GM12878 (cell line): ENCODE measurements around the gene SNCAIP. TPM values are rescaled to one million over a fixed set of nuclear protein-coding genes. Genes with fewer than 3 reads are reported as not detected.

Source experiments
- ATAC-seq: fragments of 200-7000 bp; cut with Tn5 transposase; 3 replicates; pipeline ENCODE4 v1.9.1; 2020; ENCODE audit warnings: mild to moderate bottlenecking, moderate library complexity
- BruUV-seq: library from RNA; stranded (reverse); fragments of 400-500 nt; replicated peaks from 2 replicates; lab custom pipeline; 2021; lab: Mats Ljungman, UMichigan
- CTCF ChIA-PET: fragments of 300-600 bp; sonication (Branson Sonifier 250); formaldehyde crosslinking; extraction: SDS; loops from one replicate; lab custom pipeline; 2021; ENCODE audit warnings: inconsistent platforms; lab: Yijun Ruan, JAX
- POLR2A ChIA-PET: fragments of 350-600 bp; formaldehyde crosslinking; extraction: SDS; loops from one replicate; lab custom pipeline; 2021; ENCODE audit warnings: inconsistent platforms; lab: Charles Lee
- RAD21 ChIA-PET: fragments of 300-600 bp; sonication (Branson Sonifier 250); formaldehyde crosslinking; loops from one replicate; lab custom pipeline; 2023; ENCODE audit warnings: antibody characterized with exemption; ENCODE audit not compliant: unreplicated experiment; lab: Charles Lee
- SMC1A ChIA-PET: fragments of 300-600 bp; sonication (Branson Sonifier 250); formaldehyde crosslinking; loops from one replicate; lab custom pipeline; 2023; ENCODE audit not compliant: unreplicated experiment, uncharacterized antibody; lab: Charles Lee
- DNase-seq: peaks from one replicate; pipeline ENCODE4 v3.0.0-alpha.2; 2011; ENCODE audit warnings: low read depth, low spot score
- FAIRE-seq: peaks from 3 replicates; lab custom pipeline; 2011; peaks lifted over from hg19 to GRCh38; lab: Jason Lieb, UNC
- H2AFZ ChIP-seq: 2 replicates; pipeline ENCODE4 v1.6.0; 2011; ENCODE audit warnings: low read depth, low read length, control low read depth; ENCODE audit not compliant: control insufficient read depth
- H3K27ac ChIP-seq: 2 replicates; pipeline ENCODE4 v1.5.1; 2011; ENCODE audit warnings: control low read depth; ENCODE audit not compliant: control insufficient read depth, insufficient read depth
- H3K27me3 ChIP-seq, 2 experiments: replicated peaks in 1 of 2; 2 replicates each; pipeline versions ENCODE4 v1.6.0 to v1.6.1; 2011; ENCODE audit warnings: low read length in 1 of 2; ENCODE audit not compliant: control insufficient read depth in 2 of 2, insufficient read depth in 2 of 2
- H3K36me3 ChIP-seq, 2 experiments: 2 replicates each; pipeline ENCODE4 v1.5.1; 2011; ENCODE audit warnings: low read length in 1 of 2; ENCODE audit not compliant: control insufficient read depth in 2 of 2, insufficient read depth in 2 of 2
- H3K4me1 ChIP-seq: 2 replicates; pipeline ENCODE4 v1.6.1; 2011; ENCODE audit warnings: mild to moderate bottlenecking, low read length, moderate library complexity, mixed read lengths; ENCODE audit not compliant: control insufficient read depth, insufficient read depth
- H3K4me2 ChIP-seq: 2 replicates; pipeline ENCODE4 v1.6.0; 2011; ENCODE audit warnings: control low read depth; ENCODE audit not compliant: control insufficient read depth, insufficient read depth
- H3K4me3 ChIP-seq: fragments of 200-600 bp; sonication (generic); 2 replicates; pipeline ENCODE4 v1.5.1; 2016
- H3K79me2 ChIP-seq: 2 replicates; pipeline ENCODE4 v1.6.0; 2011; ENCODE audit warnings: low read length; ENCODE audit not compliant: control insufficient read depth, insufficient read depth
- H3K9ac ChIP-seq: 2 replicates; pipeline ENCODE4 v1.8.0; 2011; ENCODE audit warnings: low read length, control low read depth, mixed read lengths; ENCODE audit not compliant: control insufficient read depth, insufficient read depth
- H3K9me3 ChIP-seq: replicated peaks from 3 replicates; pipeline ENCODE4 v1.5.1; 2011; ENCODE audit warnings: mild to moderate bottlenecking, low read length; ENCODE audit not compliant: control insufficient read depth, insufficient read depth
- H4K20me1 ChIP-seq: 2 replicates; pipeline ENCODE4 v1.6.0; 2011; ENCODE audit not compliant: control insufficient read depth, insufficient read depth
- KLF5 ChIP-seq: fragments of 450-650 bp; IDR thresholded peaks from 2 replicates; pipeline ENCODE4 v1.6.1; 2014; ENCODE audit warnings: mild to moderate bottlenecking; ENCODE audit not compliant: partially characterized antibody
- POU2F2 ChIP-seq: IDR thresholded peaks from 3 replicates; pipeline ENCODE4 v1.6.1; 2011; ENCODE audit warnings: low read depth, mild to moderate bottlenecking, low read length, borderline replicate concordance
- ZNF274 ChIP-seq: IDR thresholded peaks from one replicate; pipeline ENCODE4 v1.8.0; 2011; ENCODE audit not compliant: insufficient read length, insufficient read depth
- WGBS: methylation state at CpG from one replicate; pipeline ENCODE4 v1.1.6; 2016; ENCODE audit warnings: low lambda C conversion rate; ENCODE audit not compliant: insufficient replicate concordance, insufficient coverage; ENCODE audit errors: missing lambda C conversion rate; 5-methylcytosine and 5-hydroxymethylcytosine counted together
- in situ Hi-C: fragments of 300-500 bp; cut with MboI; formaldehyde crosslinking; loops from 9 replicates; pipeline ENCODE4 v1.14.3; 2018; ENCODE audit warnings: mixed read lengths
- intact Hi-C: fragments of 100-400 bp; cut with micrococcal nuclease; formaldehyde crosslinking; loops from one replicate; pipeline ENCODE4 v1.14.2; 2022; ENCODE audit not compliant: unreplicated experiment
- polyA plus RNA-seq, 11 experiments: library from polyadenylated mRNA; depleted of rRNA in 4 of 11; unstranded in 6 of 11; stranded (reverse) in 5 of 11; fragments of >200 nt; fragmentation: Nextera tagmentation in 4 of 11; fragmentation: Illumina TruSeq in 1 of 11; extraction: Ambion mirVana in 4 of 11; extraction: Trizol in 1 of 11; gene quantifications; 1 replicate in 1 of 11; 2 replicates in 10 of 11; pipeline versions ENCODE4 v1.2.1 to v1.2.3, GENCODE V29; 2011 to 2016; ENCODE audit warnings: inconsistent platforms in 2 of 11, missing spikeins in 2 of 11, low read depth in 1 of 11
- total RNA-seq, 4 experiments: library from RNA; depleted of rRNA in 3 of 4; stranded (reverse); fragments of >200 nt in 3 of 4; fragmentation: Illumina TruSeq in 1 of 4; extraction: Trizol in 1 of 4; gene quantifications; 2 replicates each; pipeline versions ENCODE4 v1.2.1 to v1.2.3, GENCODE V29; 2013 to 2021
- TF ChIP-seq, protein P1 (sequence below): fragments of 450-650 bp; IDR thresholded peaks from 2 replicates; pipeline ENCODE4 v1.6.1; 2018; ENCODE audit warnings: borderline replicate concordance, mild to moderate bottlenecking; ENCODE audit not compliant: partially characterized antibody
- TF ChIP-seq, protein P2 (sequence below): fragments of 150-350 bp; IDR thresholded peaks from 2 replicates; pipeline ENCODE4 v1.6.1; 2014; ENCODE audit warnings: mild to moderate bottlenecking, low read depth, low read length
- TF ChIP-seq, protein P3 (sequence below): IDR thresholded peaks from 2 replicates; pipeline ENCODE4 v1.6.1; 2012; ENCODE audit warnings: low read depth, low read length, improper control_type of control experiment

The SNCAIP gene
- total and polyA plus RNA-seq, 10 of the 15 experiments (the other 5 are each of a cell fraction or from before 2014, with no cell fraction given) = 0.03 to 0.62 (median 0.16) TPM; not detected in 1

GRCh38 chr5:122351416-122352157 lies 39.5 kb downstream of the SNCAIP start:
- intact Hi-C loops = no loop called here
- no peaks in the 10 kb centered on the region for H3K79me2 ChIP-seq
- no peak overlapping the region for H3K4me2 ChIP-seq
- no peaks in the 10 kb centered on the region for H3K27me3 ChIP-seq
- ChIA-PET SMC1A (no interaction called here), RAD21 (no interaction called here), CTCF (no interaction called here)
- H3K4me1 ChIP-seq = no peaks in the 10 kb centered on the region
- H3K9me3 ChIP-seq = no peaks in the 10 kb centered on the region
- BruUV-seq = no TSS peak
- 62% methylated on average over 4 of the region's 4 CpGs for WGBS
- DNase-seq (no peak), FAIRE-seq (no peak)
- no peak overlapping the region for H3K4me3 ChIP-seq
- H3K9ac ChIP-seq = no peak overlapping the region
- H2AFZ ChIP-seq = no peak overlapping the region
- no peak overlapping the region for H3K27ac ChIP-seq
- TF ChIP-seq, protein P1, sequence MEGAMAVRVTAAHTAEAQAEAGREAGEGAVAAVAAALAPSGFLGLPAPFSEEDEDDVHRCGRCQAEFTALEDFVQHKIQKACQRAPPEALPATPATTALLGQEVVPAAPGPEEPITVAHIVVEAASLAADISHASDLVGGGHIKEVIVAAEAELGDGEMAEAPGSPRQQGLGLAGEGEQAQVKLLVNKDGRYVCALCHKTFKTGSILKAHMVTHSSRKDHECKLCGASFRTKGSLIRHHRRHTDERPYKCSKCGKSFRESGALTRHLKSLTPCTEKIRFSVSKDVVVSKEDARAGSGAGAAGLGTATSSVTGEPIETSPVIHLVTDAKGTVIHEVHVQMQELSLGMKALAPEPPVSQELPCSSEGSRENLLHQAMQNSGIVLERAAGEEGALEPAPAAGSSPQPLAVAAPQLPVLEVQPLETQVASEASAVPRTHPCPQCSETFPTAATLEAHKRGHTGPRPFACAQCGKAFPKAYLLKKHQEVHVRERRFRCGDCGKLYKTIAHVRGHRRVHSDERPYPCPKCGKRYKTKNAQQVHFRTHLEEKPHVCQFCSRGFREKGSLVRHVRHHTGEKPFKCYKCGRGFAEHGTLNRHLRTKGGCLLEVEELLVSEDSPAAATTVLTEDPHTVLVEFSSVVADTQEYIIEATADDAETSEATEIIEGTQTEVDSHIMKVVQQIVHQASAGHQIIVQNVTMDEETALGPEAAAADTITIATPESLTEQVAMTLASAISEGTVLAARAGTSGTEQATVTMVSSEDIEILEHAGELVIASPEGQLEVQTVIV = no peak
- TF ChIP-seq, protein P2, sequence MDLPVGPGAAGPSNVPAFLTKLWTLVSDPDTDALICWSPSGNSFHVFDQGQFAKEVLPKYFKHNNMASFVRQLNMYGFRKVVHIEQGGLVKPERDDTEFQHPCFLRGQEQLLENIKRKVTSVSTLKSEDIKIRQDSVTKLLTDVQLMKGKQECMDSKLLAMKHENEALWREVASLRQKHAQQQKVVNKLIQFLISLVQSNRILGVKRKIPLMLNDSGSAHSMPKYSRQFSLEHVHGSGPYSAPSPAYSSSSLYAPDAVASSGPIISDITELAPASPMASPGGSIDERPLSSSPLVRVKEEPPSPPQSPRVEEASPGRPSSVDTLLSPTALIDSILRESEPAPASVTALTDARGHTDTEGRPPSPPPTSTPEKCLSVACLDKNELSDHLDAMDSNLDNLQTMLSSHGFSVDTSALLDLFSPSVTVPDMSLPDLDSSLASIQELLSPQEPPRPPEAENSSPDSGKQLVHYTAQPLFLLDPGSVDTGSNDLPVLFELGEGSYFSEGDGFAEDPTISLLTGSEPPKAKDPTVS = no peak
- TF ChIP-seq ZNF274 = no peak
- no peak for TF ChIP-seq KLF5
- TF ChIP-seq, protein P3, sequence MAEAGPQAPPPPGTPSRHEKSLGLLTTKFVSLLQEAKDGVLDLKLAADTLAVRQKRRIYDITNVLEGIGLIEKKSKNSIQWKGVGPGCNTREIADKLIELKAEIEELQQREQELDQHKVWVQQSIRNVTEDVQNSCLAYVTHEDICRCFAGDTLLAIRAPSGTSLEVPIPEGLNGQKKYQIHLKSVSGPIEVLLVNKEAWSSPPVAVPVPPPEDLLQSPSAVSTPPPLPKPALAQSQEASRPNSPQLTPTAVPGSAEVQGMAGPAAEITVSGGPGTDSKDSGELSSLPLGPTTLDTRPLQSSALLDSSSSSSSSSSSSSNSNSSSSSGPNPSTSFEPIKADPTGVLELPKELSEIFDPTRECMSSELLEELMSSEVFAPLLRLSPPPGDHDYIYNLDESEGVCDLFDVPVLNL = no peak
- no peak for TF ChIP-seq POU2F2
- TF ChIP-seq, all 136 proteins: peak for 0
- in situ Hi-C loops = no loop called here
- ATAC-seq = no peak
- POLR2A ChIA-PET = no interaction called here
- H3K36me3 ChIP-seq = no peaks in the 10 kb centered on the region
- no peaks in the 10 kb centered on the region for H4K20me1 ChIP-seq
